HAP-1 (cell line): ENCODE data around the gene ITGA1.
A peak's percentile ranks its signal among the peaks of the same experiment; 100 is the strongest.

Source experiments
- DNase-seq, 2 experiments: peaks; one replicate each; pipeline ENCODE4 v3.0.0-alpha.2; 2016 to 2020; ENCODE audit warnings: low spot score in 2 of 2
- H3K27me3 ChIP-seq: fragments of 250-450 bp; sonication (Bioruptor Pico); 2 replicates; pipeline ENCODE4 v1.5.1; 2020; ENCODE audit warnings: low read depth, mild to moderate bottlenecking, moderate library complexity
- H3K36me3 ChIP-seq: fragments of 250-450 bp; sonication (Bioruptor Pico); replicated peaks from 2 replicates; pipeline ENCODE4 v1.5.1; 2020; ENCODE audit warnings: mild to moderate bottlenecking
- H3K4me1 ChIP-seq: fragments of 250-450 bp; sonication (Bioruptor Pico); 2 replicates; pipeline ENCODE4 v1.5.1; 2020; ENCODE audit warnings: mild to moderate bottlenecking
- H3K4me3 ChIP-seq: fragments of 250-450 bp; sonication (Bioruptor Pico); 2 replicates; pipeline ENCODE4 v1.5.1; 2020; ENCODE audit warnings: mild to moderate bottlenecking, moderate library complexity
- H3K9me3 ChIP-seq: fragments of 250-450 bp; sonication (Bioruptor Pico); 2 replicates; pipeline ENCODE4 v1.5.1; 2020; ENCODE audit warnings: mild to moderate bottlenecking, moderate library complexity
- in situ Hi-C: fragments of 300-500 bp; cut with MboI; formaldehyde crosslinking; loops from 3 replicates; pipeline ENCODE4 v1.14.3; 2020; ENCODE audit warnings: low sequenced_read_pairs, inconsistent platforms, mixed read lengths

ITGA1 gene

GRCh38 chr5:52881468-52881867 lies 93.8 kb downstream of the ITGA1 start:
- H3K4me3 ChIP-seq: no peak overlapping the region
- DNase-seq: no peak
- H3K4me1 ChIP-seq: no peaks in the 10 kb centered on the region
- no peaks in the 10 kb centered on the region for H3K27me3 ChIP-seq
- no peaks in the 10 kb centered on the region for H3K36me3 ChIP-seq
- in situ Hi-C loops: no loop called here
- H3K9me3 ChIP-seq: no peaks in the 10 kb centered on the region

GRCh38 chr5:52883110-52883509 lies 95.4 kb downstream of the ITGA1 start:
- no peak for DNase-seq
- no peaks in the 10 kb centered on the region for H3K4me1 ChIP-seq
- H3K9me3 ChIP-seq: no peaks in the 10 kb centered on the region
- in situ Hi-C loops: no loop called here
- H3K27me3 ChIP-seq: no peaks in the 10 kb centered on the region
- no peaks in the 10 kb centered on the region for H3K36me3 ChIP-seq
- H3K4me3 ChIP-seq: no peak overlapping the region

- Histone ChIP-seq H3K4me1 (no peaks in the 10 kb centered on the region), H3K4me3 (no peak overlapping the region), H3K27me3 (no peaks in the 10 kb centered on the region), H3K36me3 (no peaks in the 10 kb centered on the region), H3K9me3 (no peaks in the 10 kb centered on the region)
- DNase-seq: no peak
- in situ Hi-C loops: no loop called here
These were observed 96.7 kb downstream of the ITGA1 start for GRCh38 chr5:52884453-52884852.

- Histone ChIP-seq H3K27me3 (no peaks in the 10 kb centered on the region), H3K36me3 (no peaks in the 10 kb centered on the region), H3K4me3 (no peak overlapping the region), H3K9me3 (no peaks in the 10 kb centered on the region), H3K4me1 (no peaks in the 10 kb centered on the region)
- DNase-seq: no peak
- in situ Hi-C loops: no loop called here
These were observed 97.9 kb downstream of the ITGA1 start for GRCh38 chr5:52885614-52886013.

- DNase-seq: no peak
- Histone ChIP-seq H3K36me3 (no peaks in the 10 kb centered on the region), H3K4me3 (no peak overlapping the region), H3K27me3 (no peaks in the 10 kb centered on the region), H3K4me1 (no peaks in the 10 kb centered on the region), H3K9me3 (no peaks in the 10 kb centered on the region)
- in situ Hi-C loops: no loop called here
These were observed 98.5 kb downstream of the ITGA1 start for GRCh38 chr5:52886206-52886605.

- Histone ChIP-seq H3K9me3 (no peaks in the 10 kb centered on the region), H3K4me3 (no peak overlapping the region), H3K36me3 (no peaks in the 10 kb centered on the region), H3K4me1 (no peaks in the 10 kb centered on the region), H3K27me3 (no peaks in the 10 kb centered on the region)
- DNase-seq: no peak
- in situ Hi-C loops: no loop called here
These were observed 99.3 kb downstream of the ITGA1 start for GRCh38 chr5:52887066-52887465.

- in situ Hi-C loops: no loop called here
- no peak overlapping the region for H3K4me3 ChIP-seq
- no peak for DNase-seq
- H3K9me3 ChIP-seq: no peaks in the 10 kb centered on the region
- H3K36me3 ChIP-seq: no peaks in the 10 kb centered on the region
- H3K4me1 ChIP-seq: no peaks in the 10 kb centered on the region
- no peaks in the 10 kb centered on the region for H3K27me3 ChIP-seq
These were observed 100.6 kb downstream of the ITGA1 start for GRCh38 chr5:52888363-52888762.

GRCh38 chr5:52892242-52892878 lies 104.6 kb downstream of the ITGA1 start:
- H3K27me3 ChIP-seq: no peaks in the 10 kb centered on the region
- in situ Hi-C loops: no loop called here
- no peaks in the 10 kb centered on the region for H3K9me3 ChIP-seq
- no peak overlapping the region for H3K4me3 ChIP-seq
- H3K36me3 ChIP-seq: no peaks in the 10 kb centered on the region
- H3K4me1 ChIP-seq: no peaks in the 10 kb centered on the region
- DNase-seq: no peak

GRCh38 chr5:52893105-52893504 lies 105.4 kb downstream of the ITGA1 start:
- Histone ChIP-seq H3K4me3 (no peak overlapping the region), H3K36me3 (no peaks in the 10 kb centered on the region), H3K9me3 (no peaks in the 10 kb centered on the region), H3K27me3 (no peaks in the 10 kb centered on the region), H3K4me1 (no peaks in the 10 kb centered on the region)
- in situ Hi-C loops: no loop called here
- no peak for DNase-seq

GRCh38 chr5:52893863-52894262 lies 106.1 kb downstream of the ITGA1 start:
- no peaks in the 10 kb centered on the region for H3K4me1 ChIP-seq
- H3K36me3 ChIP-seq: no peaks in the 10 kb centered on the region
- no peaks in the 10 kb centered on the region for H3K27me3 ChIP-seq
- H3K9me3 ChIP-seq: no peaks in the 10 kb centered on the region
- no peak for DNase-seq
- in situ Hi-C loops: no loop called here
- no peak overlapping the region for H3K4me3 ChIP-seq

GRCh38 chr5:52894451-52894850 lies 106.7 kb downstream of the ITGA1 start:
- peak in 1 of 2 experiments; percentile 3 for DNase-seq
- in situ Hi-C loops: no loop called here
- Histone ChIP-seq H3K4me3 (no peak overlapping the region), H3K9me3 (no peaks in the 10 kb centered on the region), H3K27me3 (no peaks in the 10 kb centered on the region), H3K36me3 (no peaks in the 10 kb centered on the region), H3K4me1 (no peaks in the 10 kb centered on the region)

- in situ Hi-C loops: no loop called here
- DNase-seq: no peak
These were observed 107.4 kb downstream of the ITGA1 start for GRCh38 chr5:52895075-52895474.

GRCh38 chr5:52895572-52896413 lies 108.1 kb downstream of the ITGA1 start:
- DNase-seq: no peak
- H3K27me3 ChIP-seq: no peaks in the 10 kb centered on the region; the same call in 1 of the 2 replicates
- no peaks in the 10 kb centered on the region for H3K4me1 ChIP-seq
- no peak overlapping the region for H3K4me3 ChIP-seq
- H3K36me3 ChIP-seq: no peaks in the 10 kb centered on the region
- no peaks in the 10 kb centered on the region for H3K9me3 ChIP-seq
- in situ Hi-C loops: no loop called here

More at GRCh38 chr5:52895075-52895474, 107.4 kb downstream of the ITGA1 start:
- Histone ChIP-seq H3K9me3 (no peaks in the 10 kb centered on the region), H3K4me3 (no peak overlapping the region), H3K4me1 (no peaks in the 10 kb centered on the region), H3K27me3 (no peaks in the 10 kb centered on the region), H3K36me3 (no peaks in the 10 kb centered on the region)

- in situ Hi-C loops: no loop called here
- H3K9me3 ChIP-seq: no peaks in the 10 kb centered on the region
- no peaks in the 10 kb centered on the region for H3K4me1 ChIP-seq
- DNase-seq: no peak
- H3K4me3 ChIP-seq: no peak overlapping the region
- H3K27me3 ChIP-seq: no peaks in the 10 kb centered on the region; the same call in 1 of the 2 replicates
- H3K36me3 ChIP-seq: no peaks in the 10 kb centered on the region
These were observed 109.0 kb downstream of the ITGA1 start for GRCh38 chr5:52896534-52897237.
